ENCODE results near the gene SPOCK1.

SPOCK1 gene

DNA sequence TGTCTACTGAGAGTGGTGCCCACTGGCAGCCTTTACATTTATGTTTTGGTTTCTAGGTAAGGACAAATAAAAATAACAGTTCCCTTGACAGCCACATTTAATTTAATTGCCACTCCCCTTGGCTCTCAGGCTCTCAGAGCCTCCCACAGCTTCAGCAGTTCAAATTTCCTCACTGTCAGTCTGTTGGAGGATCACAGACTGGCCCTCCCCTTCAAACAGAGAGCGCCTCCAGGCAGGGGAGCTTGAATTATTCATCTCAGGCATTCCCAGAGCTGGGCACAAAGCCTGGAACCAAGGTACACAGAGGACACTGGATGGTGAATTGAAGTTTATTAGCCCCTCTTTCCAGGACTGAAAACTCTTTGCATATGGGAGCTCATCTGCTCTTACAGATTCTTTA, 407.7 kb downstream of the SPOCK1 start:
- DNase-seq: no peak

DNA sequence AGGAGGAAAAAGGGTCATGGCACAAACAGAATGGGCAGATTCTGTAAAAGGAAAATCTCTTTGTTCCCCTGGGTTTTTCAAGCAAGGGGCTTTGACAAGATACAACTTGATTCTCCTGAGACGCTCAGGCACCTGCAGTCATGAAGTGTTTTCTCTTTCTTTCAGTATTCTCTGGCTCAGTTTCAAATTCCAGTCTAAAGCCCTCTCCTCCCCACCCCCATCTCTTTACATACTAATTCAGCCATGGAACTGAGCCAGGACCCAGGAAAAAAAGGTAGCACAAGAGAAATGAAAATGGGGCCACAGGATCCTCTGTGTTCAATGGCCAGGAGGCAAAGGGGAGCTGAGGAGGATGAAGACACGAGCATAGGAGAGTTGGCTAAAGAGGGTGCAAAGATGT, 408.4 kb downstream of the SPOCK1 start:
- no peak for DNase-seq

DNA sequence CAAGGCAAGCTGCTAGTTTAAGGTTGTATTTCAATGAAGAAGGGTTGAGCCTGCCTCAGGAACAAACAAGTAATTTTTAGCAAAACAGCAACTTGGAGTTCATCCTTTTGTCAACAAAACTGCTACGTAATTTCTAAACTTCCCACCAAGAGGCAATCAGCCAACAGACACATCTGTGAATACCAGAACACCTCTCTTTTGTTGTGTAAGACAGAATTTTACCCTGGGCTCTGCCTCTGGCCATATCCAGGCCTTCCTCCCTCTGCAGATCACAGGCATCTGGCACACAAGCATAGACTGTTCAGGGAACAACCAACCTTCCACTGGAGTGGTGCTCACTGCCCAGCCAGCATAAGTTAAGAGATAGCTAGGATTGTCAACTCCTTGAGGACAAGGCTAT, 409.0 kb downstream of the SPOCK1 start:
- DNase-seq: no peak

DNA sequence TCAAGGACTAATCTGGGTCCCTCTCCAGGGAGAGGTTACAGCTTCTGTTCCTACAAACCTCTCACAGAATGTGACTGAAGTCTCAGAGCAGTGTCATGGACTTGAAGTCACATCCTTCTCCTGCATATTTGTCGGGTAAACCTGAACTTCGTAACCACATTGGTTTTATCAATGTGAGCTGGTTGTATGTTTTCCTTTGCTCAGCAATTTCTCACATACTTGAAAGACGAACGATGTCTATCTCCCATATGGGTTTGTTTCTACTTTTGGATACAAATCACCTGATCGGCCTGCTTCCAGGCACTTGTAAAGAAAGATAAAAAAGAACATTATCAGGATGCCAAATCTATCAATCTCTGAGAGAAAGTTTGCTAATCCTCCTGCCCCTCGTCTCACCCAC, 411.0 kb downstream of the SPOCK1 start:
- no peak for DNase-seq

DNA sequence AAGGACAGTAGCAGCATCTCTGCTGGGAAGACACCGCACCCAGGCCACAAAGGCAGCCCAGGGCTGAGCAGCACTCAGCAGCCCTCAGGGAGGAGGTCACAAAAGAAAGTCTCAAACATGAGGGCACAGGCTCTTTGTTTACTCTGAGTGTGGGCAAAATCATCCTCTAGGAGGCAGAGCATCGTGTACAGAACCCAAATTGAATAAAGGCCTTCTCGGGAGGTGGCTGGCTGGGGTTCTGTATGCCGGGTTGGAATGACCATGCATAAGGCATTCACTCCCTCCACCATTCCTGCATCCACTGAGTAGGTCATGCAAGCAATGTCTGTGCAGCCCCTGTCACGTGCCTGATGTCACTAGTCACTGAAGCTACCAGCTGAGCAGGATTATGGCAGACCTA, 412.8 kb downstream of the SPOCK1 start:
- DNase-seq: no peak

DNA sequence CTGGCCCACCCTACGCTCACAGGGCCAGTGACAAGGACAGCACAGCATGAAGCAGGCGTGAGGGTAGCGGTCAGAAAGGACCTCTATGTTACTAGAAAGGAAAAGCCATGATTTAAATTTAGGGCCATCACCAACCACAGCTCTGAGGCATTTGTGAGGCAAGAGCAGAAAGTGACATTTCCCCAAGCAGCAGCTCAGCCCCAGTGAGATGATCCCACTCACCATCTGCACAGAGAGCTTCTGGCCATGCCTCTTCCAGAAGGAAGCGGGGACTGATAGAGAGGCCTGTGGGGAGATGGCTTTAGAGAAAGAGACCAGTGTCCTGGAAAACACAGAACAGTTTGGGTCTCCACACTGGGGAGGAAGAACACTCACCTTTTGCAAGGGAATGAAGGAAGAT, 413.9 kb downstream of the SPOCK1 start:
- no peak for DNase-seq

DNA sequence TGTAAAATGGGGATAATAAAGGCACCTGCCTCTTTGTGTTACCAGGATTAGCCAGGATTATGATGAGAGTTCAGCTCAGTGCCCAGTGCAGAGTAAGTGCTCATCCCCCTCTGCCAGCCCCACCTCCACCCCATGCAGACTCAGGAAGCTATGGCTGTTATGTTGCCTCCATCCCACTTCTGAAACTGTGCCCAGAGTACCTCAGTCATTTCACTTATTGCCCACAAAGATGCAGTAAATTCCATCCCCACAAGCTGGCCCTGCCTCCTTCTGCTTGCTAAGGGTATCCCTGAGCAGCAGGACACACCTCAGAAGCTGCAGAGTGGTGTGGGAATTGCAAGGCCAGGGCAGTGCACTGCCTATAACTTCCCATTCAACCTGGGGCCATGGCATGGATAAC, 415.1 kb downstream of the SPOCK1 start:
- no peak for DNase-seq

DNA sequence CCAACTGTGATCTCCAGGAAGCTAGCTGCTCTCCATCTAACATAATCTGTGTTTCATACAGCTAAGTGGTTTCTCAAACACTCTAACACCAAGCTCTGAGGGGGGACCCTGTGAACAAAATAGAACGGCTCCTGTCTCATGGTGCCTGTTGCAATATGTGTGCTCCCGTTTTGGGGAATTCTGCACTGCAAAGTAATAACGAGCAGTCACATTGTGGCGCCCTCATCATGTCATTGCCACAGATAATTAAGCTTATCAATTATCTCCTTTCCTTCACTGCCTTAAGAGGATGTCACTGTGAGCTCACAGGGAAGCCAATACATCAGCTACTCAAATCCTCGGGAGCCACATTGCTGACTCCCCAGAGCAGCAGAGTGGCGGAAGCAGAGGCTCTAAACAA, 416.2 kb downstream of the SPOCK1 start:
- DNase-seq: no peak

DNA sequence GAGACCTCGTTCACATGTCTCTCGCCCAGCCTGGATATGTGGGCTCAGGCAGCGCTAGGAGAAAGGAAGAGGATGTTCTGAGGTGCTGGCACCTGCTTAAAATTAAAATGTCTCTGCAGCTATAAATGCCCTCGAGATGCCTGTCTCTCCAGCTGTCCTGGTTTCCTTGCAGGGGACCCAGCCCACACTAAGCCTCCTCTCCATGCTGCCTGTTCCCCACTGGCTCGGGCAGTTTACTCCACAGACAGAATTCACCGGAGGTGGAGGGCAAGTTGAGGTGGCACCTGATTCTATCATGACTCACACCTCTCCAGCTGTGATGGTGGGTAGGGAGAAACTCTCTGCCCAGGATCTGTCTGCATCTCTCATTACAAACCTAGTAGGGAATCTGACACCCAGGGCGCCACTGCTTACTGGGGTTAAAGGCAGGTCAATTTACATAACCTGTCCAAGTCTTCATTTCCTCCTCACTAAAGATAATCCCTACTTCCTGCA, 420.9 kb downstream of the SPOCK1 start:
- no peak for DNase-seq

DNA sequence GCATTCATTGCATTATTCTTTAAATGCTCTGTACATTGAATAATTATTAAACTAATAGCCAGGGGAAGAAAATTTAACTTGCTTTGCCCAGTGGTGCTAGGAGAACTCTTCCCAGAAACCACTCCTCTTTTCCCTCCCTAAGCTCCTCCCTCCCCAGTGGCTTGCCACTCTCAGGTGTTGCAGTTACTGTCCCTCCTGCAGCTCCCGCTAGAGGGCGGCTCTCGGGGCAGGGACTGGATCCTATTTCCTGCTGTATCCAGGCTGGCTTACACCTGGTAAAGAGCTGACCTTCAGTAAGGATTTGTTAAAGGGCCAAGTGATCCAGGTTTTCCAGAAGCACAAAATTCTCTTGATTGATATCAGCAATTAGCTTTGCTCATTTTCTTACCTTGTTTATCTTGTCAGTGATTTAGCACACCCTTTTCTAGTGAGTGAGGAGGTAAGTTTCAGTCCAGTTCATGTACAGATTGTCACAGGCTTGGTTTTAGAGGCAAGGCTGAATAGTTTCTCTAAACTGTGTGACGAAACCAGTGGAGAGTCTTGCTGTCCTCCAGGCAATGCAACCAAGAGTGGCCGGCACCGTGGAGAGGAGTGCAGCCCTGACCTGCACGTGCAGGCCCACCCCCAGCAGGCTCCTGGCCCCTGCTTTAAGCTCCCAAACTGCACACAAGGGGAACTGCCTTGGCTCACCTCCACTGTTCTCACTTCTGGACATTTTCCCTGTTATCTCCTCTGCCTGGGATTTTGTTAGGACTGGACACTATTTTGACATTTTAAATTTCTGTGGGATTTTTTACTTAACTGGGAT, 423.8 kb downstream of the SPOCK1 start:
- no peak for DNase-seq

DNA sequence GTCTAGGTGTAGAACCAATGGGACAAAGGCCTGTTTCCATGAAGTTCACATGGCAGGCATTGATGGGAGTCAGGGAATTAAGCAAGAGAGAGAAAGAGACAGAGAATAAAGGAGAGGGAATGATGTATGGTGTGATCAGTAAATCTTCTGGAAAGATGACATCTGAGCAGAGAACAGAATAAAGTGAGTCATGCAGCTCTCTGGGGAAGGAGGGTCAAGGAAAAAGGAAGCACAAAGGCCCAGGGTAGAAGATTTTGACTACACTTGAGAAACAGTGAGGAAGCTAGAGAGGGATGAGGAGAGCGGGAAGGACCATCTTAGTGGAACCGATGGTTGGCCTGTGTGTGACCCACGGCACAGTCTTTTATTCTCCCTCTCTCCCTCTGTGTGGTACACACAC, 425.9 kb downstream of the SPOCK1 start:
- no peak for DNase-seq

DNA sequence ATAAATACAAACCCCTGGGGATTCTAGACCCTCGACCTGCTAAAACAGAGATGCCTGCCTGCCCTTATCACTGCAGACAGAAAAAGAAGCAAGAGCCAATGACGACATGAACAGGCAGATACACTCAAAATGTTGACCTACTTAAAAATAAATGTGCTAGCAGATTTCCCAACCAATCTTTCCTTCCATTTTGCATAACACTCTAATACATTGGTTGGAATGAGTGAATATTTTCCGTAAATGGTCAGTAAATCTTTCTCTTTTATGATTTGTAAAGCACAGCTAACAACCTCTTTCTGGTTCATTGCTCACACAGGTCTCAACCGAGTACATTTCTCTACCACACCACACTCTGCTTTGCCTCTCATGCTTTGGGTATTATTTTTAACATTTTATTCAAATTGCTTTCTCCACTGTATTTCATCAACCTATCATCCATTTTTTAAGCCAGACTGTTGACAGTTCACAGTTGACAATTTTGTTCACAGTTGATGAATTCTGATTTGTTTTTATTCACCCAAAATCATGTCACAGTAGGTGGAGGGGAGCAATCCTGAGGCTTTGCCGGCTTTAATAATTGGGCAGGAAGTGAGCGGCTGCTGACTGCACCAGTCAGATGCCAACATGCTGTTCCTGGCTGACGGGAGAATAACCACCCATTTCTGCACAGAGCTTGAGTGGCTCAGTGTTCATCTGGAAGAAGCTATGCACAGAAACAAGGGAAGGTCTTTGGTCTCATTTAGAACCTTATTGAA, 426.6 kb downstream of the SPOCK1 start:
- no peak for DNase-seq

DNA sequence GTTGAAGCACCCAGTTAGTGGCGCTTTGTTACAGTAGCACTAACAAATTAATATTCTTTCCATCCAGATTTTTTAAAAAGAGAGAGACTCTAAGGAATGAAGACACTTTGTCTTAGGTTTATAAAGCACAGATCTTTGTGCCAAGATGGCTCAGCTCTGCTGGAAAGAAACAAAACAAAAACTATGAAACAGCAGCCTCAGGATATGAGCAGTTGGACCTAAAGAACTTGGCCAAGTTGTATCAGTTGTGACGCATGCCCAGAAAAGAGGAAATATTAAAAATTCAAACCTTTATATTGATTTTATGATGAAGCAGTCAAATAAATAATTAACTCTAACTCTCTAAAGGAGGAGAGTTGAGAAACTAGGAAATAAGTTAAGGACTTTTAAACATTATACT, 427.2 kb downstream of the SPOCK1 start:
- no peak for DNase-seq

DNA sequence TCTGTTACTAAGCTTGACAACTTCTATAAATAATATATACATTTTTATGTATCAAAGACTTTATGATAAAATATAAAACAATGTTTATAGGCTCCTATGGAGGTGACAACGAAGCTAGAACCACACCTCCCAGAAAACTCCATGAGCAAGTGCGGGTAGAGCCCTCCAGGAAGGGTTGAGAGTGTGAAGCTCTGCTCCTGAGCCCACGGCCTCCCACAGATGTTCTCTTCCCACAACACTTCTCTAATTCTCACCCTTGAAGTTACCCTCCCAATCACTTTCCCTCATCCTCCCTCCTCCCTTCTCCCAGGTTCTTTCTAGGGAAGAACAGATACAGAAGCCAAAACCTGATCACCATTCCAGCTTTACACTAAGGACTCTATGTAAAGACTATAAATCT, 427.6 kb downstream of the SPOCK1 start:
- no peak for DNase-seq

DNA sequence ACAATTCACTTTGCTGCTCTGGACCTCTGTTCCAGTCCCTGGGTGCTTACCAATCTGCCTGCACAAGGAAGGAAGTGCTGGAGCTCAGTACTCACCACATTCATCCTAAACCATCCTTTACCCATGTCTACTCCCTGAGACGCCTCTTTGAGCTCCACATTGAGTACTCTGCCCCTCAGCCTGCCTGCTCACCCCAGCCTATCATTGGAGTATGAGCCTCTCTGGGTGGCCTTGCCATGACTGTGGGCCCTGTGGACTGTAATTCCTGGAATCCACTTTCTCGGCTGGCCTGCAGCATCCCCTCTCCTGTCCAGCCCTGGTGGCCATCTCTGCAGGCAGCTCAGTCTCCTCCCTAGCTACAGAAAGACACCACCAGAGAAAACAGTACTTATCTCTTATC, 428.6 kb downstream of the SPOCK1 start:
- no peak for DNase-seq

DNA sequence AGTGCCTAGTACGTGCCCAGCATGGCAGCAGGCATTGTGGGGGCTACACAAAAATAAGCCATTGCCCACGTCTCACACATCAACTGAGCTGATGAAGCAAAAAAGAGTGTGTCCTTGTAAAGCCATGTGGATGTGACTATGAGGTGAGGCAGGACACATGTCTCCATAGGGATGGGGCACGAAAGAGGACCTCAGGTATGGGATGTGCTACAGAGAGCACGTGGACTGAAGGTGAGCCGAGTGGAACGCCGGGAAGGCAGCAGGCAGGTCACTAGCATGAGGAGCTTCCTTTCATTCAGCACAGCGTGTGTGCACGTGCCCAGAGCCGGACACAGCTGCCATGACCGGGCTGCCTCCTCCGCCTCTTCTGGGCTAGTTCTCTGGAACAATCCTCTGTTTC, 429.8 kb downstream of the SPOCK1 start:
- no peak for DNase-seq

DNA sequence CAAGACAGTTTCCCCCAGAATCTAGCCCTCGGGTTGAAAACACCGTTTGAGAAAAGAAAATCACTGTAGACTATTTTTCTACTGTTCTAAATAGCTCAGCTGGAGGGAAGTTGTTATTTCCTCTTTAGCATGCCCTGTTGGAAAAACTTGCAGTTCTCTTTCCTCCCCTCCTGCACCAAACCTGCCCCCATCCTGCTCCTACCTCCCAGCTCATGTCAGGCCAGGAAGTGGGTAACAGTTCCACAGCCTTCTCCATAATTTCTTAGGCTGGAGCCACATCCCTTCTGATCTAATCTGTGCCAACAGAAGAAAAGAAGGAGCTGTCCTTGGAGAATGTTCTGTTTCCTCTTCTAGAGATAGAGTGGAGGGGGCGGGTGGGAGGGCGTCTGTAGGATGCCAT, 437.7 kb downstream of the SPOCK1 start:
- no peak for DNase-seq

DNA sequence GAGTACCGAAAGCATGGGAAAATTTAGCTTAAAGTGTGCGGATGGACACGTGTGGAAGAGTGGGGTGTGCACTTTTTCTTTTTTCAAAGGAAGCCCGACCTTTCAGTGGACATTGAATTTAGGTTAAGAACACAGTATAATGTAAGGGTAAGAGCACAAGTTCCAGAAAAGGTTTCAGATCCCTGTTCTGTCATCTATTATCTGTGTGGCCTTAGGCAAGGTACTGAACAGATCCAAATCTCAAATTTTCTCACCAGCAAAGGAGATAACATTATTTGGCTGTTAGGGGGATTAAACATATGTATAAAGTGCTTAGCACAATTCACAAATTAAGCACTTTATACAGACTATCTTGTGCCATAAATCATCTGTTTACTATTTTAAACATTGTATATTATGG, 441.0 kb downstream of the SPOCK1 start:
- DNase-seq: no peak

DNA sequence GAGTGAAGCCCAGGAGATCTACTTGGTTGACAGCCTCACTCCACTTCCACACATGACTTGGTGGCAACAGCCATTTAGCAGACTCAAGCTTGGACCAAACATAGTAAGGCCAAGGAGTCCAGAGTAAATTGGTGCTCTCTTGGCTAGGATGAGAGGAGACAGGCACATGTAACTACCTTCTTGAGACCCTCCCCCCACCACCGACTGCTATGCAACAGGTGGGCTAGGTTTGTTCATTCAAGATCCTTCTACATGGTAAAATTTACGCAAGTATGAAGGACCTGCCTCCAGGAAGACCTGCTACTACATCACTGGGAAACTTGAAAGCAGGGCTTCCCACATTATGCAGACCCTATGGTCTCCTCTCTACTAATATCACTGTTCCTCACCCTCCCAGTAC, 442.4 kb downstream of the SPOCK1 start:
- DNase-seq: no peak

DNA sequence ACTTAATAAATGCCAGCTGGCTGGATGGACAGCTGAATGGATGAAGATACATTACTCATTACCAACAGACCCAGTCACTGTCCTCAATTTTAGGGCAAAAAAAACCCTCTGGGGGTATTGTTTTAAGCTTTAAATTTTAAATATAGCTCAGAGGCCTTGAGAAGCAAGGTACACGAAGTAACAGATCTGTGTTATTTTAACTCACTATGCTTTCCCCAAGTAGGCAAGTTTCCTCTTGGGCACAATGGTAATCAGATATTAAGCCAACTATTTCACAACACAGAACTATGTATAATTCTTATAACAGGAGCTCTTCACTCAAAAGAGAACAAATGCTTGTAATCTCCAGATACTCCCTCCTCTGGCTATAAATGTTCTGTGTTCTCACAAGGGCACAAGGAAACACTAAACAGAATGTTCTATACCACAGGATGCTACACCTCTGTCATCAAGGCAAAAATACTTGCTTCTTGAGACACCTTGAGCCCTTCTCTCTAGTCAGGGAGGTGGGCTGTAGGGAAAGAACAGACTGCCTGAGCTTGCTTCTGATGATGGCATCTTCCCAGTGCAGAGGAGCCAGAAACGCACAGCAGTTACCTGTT, 443.8 kb downstream of the SPOCK1 start:
- no peak for DNase-seq

DNA sequence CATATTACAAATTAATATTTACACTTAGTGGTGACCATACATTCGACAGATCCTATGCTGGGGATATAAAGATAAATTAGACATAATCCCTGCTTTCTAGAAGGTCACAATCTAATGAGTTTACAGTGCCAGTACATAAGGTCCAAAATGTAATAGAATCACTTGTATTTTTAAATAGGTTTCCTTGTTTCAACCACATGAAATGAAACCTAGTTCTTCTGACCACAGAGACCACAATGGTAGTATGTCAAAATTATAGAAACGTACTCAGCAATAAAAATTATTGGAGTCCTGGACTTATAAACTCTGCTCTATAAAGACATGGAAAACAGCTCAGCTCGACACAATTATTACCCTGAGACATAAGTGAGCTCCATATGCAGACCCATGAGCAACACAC, 444.3 kb downstream of the SPOCK1 start:
- DNase-seq: no peak

DNA sequence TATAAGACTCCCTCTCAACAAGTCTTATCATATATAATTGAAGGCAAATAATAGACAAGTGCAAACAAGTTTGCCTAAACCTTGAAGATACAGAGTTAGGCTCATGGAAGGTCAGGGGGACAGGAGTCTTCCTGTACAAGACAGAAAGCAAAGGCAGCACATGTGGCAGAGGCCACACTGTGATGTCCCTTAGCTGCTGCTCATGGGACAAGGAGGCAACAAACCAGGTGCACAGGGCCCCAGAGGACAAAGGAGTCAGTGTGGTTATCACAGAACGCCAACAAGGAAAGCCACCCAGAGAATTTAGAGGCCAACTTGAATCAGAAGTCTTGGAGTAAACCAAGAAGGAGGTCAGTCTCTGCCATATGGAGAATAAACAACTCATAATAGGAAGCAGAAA, 444.8 kb downstream of the SPOCK1 start:
- DNase-seq: no peak

DNA sequence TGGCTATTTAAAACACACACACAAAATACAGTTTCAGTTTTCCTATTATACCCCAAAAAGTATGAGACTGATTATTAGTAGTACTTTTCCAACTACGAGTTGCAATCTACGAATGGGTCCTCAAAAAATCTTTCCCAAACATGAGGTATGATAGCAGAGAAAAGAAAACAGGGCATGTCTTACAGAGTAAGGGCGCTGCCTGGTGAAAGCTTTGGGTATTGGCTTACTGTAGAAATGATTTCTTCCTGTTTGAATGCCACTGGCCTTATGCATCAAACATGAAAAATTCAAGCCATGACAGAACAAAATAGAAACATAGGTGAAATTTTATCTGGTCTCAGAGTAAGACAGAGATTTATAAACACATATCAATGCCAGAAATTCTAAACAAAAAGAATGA, 448.0 kb downstream of the SPOCK1 start:
- no peak for DNase-seq
